IPS DF 4.7 (cell line): ENCODE results near the gene ARHGAP24.
"Not testable (repeated sequence)": the region's sequence is repeated elsewhere in the genome, so short reads cannot be mapped to it uniquely, and the experiment has no call there.

Experiments used
- DNase-seq: peaks from one replicate; pipeline ENCODE4 v3.0.0-alpha.2; 2013; ENCODE audit warnings: low spot score; ENCODE audit errors: extremely low read depth

ARHGAP24 gene

DNA sequence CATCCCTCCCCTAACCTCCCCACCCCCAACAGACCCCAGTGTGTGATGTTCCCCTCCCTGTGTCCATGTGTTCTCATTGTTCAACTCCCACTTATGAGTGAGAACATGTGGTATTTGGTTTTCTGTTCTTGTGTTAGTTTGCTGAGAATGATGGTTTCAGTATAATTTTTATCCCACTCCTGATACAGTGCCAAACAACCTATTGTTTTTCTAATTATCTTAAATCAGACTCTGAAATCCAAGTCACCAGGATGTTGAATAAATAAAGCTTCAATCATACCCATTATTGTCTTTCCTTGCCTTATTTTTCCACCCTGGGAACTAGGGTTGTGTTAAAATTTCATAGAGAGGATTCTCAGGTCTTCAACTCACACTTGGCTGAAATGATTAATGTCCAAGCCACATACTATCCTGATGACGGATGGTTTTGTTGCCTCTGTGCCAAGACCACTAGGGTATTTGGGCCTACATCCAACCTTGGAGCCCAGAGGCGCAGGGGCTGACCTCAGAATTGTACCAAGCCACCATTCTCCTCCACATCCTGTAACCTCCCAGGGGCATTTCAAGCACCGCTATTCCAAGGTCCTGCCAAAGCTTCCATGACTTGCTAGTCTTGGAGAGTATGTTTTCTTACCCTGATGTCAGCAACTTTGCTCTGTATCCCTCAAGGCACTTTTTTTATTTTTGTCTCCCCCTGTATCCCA is 332.4 kb downstream of the ARHGAP24 start:
- DNase-seq: no peak

DNA sequence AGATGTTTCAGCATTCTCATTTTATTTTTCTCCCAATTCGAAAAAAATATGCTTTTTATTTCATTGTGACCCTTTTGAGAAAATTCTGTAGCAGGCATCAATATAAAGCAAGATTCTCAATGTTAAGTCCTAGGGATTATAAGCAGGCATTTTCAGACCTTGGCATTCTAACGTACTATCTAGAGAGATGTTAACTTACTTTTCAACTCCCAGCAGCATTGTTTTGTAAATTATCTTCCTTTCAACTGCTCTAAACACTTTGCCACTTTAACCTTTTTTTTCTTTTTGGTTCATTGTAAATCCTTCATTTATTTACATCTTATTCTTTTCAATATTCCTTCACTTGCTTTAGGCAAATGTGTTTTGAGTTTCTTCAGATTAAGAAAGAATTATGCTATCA is 333.2 kb downstream of the ARHGAP24 start:
- DNase-seq: no peak

DNA sequence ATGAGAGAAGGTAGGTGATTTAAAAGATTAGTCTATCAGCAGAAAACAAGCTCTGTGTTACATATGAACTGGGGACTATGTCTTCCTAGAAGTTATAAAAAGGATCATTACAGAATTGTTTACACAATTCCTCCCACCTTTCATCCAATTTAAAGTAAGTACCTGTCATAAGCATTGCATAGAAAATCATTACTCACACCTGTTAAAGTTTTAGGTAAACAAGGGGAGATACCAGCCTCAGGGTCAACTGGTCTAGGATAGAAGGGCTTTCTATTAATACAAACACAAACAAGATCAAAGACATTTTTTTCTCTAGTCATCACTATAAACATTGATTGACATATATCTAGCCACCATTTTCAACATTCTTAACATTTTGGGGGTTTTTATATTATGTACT is 333.9 kb downstream of the ARHGAP24 start:
- DNase-seq: no peak

- DNase-seq: no peak
These were observed 337.8 kb downstream of the ARHGAP24 start for GRCh38 chr4:85812776-85813175.

DNA sequence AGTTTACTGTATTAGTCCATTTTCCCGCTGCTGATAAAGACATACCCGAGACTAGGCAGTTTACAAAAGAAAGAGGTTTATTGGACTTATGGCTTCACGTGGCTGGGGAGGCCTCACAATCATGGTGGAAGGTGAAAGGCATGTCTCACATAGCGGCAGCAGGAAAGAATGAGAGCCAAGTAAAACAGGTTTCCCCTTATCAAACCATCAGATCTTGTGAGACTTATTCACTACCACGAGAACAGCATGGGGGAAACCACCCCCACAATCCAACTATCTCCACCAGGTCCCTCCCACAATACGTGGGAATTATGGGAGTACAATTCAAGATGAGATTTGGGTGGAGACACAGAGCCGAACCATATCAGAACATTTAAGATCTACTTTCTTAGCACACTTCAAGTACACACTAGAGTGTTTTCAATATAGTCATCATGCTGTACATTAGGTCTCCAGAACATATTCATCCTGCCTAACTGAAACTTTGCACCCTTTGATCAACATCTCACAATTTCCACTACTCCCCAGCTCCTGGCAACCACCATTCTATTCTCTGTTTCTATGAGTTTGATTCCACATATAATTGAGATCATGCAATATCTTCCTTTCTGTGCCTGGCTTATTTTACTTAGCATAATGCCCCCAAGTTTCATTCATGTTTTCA is 341.0 kb downstream of the ARHGAP24 start:
- DNase-seq: no peak

GRCh38 chr4:85818700-85819099 is 343.8 kb downstream of the ARHGAP24 start:
- DNase-seq: no peak

- DNase-seq: not testable (repeated sequence)
These were observed 345.2 kb downstream of the ARHGAP24 start for GRCh38 chr4:85820101-85820500.

DNA sequence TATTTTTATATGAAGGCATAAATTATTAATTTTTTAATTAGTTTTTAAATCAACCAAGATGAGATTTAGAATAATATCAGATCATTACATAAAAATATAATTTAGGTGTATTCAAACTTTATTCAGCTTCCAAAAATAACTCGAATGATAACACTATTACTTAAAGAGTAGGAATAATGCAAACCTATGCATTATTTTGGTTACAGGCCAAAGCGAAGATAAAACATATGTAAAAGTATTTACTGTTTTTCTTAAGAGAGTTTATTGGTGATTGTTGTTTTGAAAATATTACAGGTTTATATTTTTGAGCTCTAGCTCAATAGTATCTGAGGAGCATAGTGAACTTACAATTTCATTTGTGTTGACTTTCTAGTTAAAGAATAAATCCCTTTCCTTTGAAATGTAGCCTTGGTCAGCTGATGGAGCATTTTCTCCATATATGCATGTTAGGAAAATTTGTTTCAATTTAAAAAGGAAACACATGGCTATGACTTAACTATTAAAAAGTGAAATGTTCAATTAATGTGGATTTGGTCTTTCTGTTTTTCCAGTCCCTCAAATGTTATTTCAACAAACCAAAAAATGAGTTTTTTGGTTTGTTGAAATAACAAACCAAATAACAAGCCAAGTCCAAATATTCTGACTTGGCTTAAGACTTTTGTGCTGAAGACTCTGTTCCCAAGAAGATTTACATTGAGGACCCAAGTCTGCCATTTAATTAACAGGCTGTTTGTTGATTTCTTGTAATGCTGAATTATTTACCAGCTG is 346.9 kb downstream of the ARHGAP24 start:
- no peak for DNase-seq

- DNase-seq: no peak
These were observed 348.3 kb downstream of the ARHGAP24 start for GRCh38 chr4:85823295-85823694.

DNA sequence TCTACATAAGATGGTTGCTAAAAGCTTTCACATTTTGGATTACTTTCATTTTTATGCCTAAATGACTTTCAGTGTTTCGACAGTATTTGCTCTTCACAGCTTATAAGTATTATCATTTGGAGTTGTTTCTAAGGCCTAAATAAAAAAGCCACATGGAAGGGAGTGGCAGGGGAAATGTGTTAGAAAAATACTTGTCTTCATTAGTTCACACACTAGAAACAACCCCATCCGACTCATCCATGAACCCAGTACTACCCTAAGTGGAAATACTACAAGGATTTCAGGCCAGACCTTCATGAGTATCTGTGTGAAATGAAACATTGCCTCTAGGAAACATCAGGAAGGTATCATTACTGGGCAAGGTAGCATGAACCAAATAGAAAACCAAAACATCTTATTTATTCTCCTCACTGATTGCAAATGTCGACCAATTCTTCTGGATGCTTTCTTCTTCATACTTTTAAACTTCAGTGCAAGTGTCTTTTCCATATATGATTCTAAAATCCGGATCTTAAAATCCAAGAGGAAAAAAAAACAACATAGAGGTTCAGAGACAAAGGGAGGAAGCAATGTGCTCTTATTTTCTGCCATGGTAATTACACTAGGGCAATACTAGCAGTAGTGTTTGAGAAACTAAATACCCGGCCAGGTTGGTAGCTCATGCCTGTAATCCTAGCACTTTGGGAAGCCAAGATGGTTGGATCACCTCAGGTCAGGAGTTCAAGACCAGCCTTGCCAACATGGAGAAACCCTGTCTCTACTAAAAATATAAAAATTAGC is 349.4 kb downstream of the ARHGAP24 start:
- no peak for DNase-seq

GRCh38 chr4:85826060-85826678 is 351.2 kb downstream of the ARHGAP24 start:
- peak; percentile 62 for DNase-seq

DNA sequence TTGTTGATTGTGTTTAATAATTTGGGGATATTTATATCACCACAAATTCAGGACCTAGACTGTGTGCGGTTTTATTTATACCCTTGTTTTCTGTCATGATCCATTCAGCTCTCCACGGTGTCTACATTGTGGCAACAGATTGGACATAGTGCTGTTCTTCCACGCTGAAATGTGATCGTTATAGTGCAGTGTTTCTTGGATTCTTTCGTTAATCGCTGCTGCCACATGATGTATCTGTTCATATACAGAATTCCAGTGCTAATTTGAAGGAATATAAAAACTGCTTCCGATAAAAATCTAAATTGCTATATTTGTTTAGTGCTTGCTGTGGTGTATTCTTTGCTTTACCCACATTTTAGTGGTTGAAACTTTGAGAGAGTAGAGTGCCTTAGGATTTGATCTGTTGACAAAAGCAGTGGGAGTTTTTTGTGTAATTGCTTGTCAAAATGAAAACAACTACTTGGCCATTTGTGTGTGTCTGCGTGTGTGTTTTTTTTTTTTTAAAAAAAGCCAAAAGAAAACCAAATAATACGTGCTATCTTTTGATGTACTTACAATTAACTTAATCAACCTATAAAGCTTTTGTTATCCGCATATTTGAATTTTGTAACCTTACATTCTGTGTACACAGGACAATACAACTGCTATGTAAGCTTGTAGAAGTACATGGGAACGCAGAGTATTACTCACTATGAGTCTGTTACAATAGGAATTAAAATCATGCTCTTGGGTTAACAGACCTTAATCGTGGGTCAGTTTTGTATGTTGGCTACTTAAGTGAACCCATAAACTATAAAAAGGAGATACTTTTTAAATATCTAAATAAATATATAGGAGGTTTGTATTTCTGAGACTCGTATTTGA is 353.3 kb downstream of the ARHGAP24 start:
- DNase-seq: no peak

- no peak for DNase-seq
These were observed 354.5 kb downstream of the ARHGAP24 start for GRCh38 chr4:85829276-85830051.

DNA sequence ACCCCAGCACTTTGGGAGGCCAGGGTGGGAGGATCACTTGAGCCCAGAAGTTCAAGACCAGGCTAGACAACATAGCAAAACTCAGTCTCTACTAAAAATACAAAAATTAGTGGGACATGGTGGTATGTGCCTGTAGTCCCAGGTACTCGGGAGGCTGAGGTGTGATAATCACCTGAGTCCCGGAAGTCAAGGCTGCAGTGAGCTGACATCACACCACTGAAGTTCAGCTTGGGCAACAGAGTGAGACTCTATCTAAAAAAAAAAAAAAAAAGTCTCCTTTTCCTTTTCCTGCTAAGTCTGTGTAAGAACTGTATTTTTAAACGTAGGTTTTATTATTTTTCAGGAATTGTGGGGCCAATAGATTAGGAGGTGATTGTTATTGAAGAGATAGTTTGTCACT is 356.7 kb downstream of the ARHGAP24 start:
- no peak for DNase-seq

- DNase-seq: no peak
These were observed 358.4 kb downstream of the ARHGAP24 start for GRCh38 chr4:85833302-85833701.

GRCh38 chr4:85834934-85835333 is 360.0 kb downstream of the ARHGAP24 start:
- no peak for DNase-seq

GRCh38 chr4:85836588-85837438 is 361.9 kb downstream of the ARHGAP24 start:
- no peak for DNase-seq

DNA sequence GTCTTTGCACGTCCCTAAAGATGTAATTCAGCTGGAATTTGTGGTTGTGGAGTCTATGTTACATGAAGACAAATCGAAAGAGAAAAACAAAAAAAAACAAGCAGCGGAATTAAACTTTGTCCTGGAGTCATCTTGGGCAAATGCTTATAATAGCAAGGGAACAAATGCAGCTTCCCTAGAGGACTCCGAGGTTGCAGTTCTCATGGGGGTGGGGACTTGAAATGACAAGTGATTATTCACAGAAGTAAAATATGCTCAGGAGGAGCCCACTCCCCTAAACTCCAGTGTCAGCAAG is 362.4 kb downstream of the ARHGAP24 start:
- DNase-seq: no peak

- DNase-seq: not testable (repeated sequence)
These were observed 365.1 kb downstream of the ARHGAP24 start for GRCh38 chr4:85839981-85840451.
